Measurements from ENCODE around the gene KCNMA1. TPM values are rescaled to one million over a fixed set of nuclear protein-coding genes. Genes with fewer than 3 reads are reported as not detected.

KCNMA1 gene
- total and polyA plus RNA-seq, 2 donors (not counting 1 experiment from before 2014, with no cell fraction given), result 0.82 to 3.1 TPM

DNA sequence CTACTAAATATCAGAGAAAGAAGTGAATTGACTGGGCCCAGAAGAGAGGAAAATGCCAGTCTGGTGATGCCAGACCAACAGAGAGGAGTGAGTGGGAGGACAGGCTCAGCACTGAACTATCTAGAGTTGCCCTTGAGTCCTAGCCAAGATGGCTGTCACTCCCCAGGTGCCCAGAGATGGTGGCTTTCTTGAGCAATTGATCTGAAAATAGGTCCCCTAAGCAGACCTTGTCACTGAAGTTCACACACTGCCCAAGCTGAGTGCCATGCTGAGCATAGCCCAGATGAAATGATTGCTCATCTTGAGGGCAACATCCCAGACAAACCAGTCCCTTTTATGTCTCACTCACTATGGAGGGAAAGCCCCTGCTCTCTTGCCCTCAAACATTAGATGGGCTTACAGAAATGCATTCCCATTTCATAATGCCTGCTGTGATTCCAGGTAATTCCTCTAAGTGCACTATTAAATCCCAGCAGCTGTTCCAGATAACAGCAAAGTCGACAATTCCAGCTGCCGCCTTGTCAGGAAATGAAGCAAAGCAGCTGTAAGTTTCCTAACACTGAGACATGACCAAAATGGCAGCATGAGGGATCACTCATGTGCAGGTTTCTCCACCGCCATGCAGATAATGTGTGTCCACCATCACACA lies 329.4 kb downstream of the KCNMA1 start:
- Histone ChIP-seq H3K79me2 (ENCODE audit: control insufficient read depth, insufficient read depth, low read length) (no peaks in the 10 kb centered on the region), H3K9ac (ENCODE audit: low read length) (no peak overlapping the region), H3K4me1 (ENCODE audit: control insufficient read depth in 2 of 2, insufficient read depth in 2 of 2, low read length in 2 of 2) (no peaks in the 10 kb centered on the region), H3K27me3 (replicated peaks in 1 of 4; ENCODE audit: control extremely low read depth in 1 of 4, control insufficient read depth in 3 of 4, insufficient read depth in 4 of 4, low read length in 3 of 4) (peaks cover 0 to 6% (median 0%) of the 10 kb centered on the region in 4 experiments), H2AFZ (ENCODE audit: insufficient read depth, low read depth, low read length, poor library complexity, severe bottlenecking) (no peak overlapping the region), H3K4me2 (replicated peaks; ENCODE audit: low read depth, low read length, poor library complexity, severe bottlenecking) (no peak overlapping the region), H4K20me1 (ENCODE audit: control insufficient read depth, insufficient read depth, low read length, poor library complexity, severe bottlenecking) (no peaks in the 10 kb centered on the region), H3K4me3 (ENCODE audit: control extremely low read depth in 1 of 5, extremely low read depth in 1 of 5, insufficient read depth in 1 of 5, low read depth in 2 of 5, low read length in 4 of 5) (no peak overlapping the region), H3K9me3 (ENCODE audit: control extremely low read depth in 1 of 3, control insufficient read depth in 2 of 3, insufficient read depth in 1 of 3, low read length in 2 of 3) (peaks cover 0 to 3% (median 0%) of the 10 kb centered on the region in 3 donors), H3K36me3 (replicated peaks in 1 of 2; ENCODE audit: control extremely low read depth in 1 of 2, control insufficient read depth in 1 of 2, extremely low read depth in 1 of 2, insufficient read depth in 2 of 2, low read length in 1 of 2) (no peaks in the 10 kb centered on the region), H3K27ac (ENCODE audit: low read length in 2 of 2) (no peak overlapping the region)
- WGBS (ENCODE audit: insufficient coverage), result 92% methylated on average over 3 of the region's 3 CpGs
- CTCF ChIA-PET, result no interaction called here
- Mint-ChIP-seq H3K4me1 (no peaks in the 10 kb centered on the region), H3K9me3 (ENCODE audit: insufficient read depth) (no peaks in the 10 kb centered on the region), H3K27ac (no peak overlapping the region), H3K27me3 (peaks cover 7% of the 10 kb centered on the region), H3K4me3 (no peak overlapping the region)
- POLR2A ChIA-PET, result no interaction called here
- DNase-seq, result no peak
- ATAC-seq (ENCODE audit: low read depth), result no peak
- intact Hi-C loops (cut with micrococcal nuclease), result no loop called here
- TF ChIP-seq EZH2 (IDR thresholded peaks at IDR 0.05; ENCODE audit: borderline replicate concordance, insufficient read depth, low read depth, low read length, poor library complexity, severe bottlenecking), result no peak
- TF ChIP-seq, protein P1, sequence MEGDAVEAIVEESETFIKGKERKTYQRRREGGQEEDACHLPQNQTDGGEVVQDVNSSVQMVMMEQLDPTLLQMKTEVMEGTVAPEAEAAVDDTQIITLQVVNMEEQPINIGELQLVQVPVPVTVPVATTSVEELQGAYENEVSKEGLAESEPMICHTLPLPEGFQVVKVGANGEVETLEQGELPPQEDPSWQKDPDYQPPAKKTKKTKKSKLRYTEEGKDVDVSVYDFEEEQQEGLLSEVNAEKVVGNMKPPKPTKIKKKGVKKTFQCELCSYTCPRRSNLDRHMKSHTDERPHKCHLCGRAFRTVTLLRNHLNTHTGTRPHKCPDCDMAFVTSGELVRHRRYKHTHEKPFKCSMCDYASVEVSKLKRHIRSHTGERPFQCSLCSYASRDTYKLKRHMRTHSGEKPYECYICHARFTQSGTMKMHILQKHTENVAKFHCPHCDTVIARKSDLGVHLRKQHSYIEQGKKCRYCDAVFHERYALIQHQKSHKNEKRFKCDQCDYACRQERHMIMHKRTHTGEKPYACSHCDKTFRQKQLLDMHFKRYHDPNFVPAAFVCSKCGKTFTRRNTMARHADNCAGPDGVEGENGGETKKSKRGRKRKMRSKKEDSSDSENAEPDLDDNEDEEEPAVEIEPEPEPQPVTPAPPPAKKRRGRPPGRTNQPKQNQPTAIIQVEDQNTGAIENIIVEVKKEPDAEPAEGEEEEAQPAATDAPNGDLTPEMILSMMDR (IDR thresholded peaks at IDR 0.05), result no peak

GRCh38 chr10:77306666-77307065 lies 330.9 kb downstream of the KCNMA1 start:
- Histone ChIP-seq H3K27ac (ENCODE audit: low read length in 2 of 2) (no peak overlapping the region), H3K36me3 (replicated peaks in 1 of 2; ENCODE audit: control extremely low read depth in 1 of 2, control insufficient read depth in 1 of 2, extremely low read depth in 1 of 2, insufficient read depth in 2 of 2, low read length in 1 of 2) (no peaks in the 10 kb centered on the region), H3K9ac (ENCODE audit: low read length) (no peak overlapping the region), H3K27me3 (replicated peaks in 1 of 4; ENCODE audit: control extremely low read depth in 1 of 4, control insufficient read depth in 3 of 4, insufficient read depth in 4 of 4, low read length in 3 of 4) (peaks cover 0 to 6% (median 0%) of the 10 kb centered on the region in 4 experiments), H3K4me2 (replicated peaks; ENCODE audit: low read depth, low read length, poor library complexity, severe bottlenecking) (no peak overlapping the region), H3K79me2 (ENCODE audit: control insufficient read depth, insufficient read depth, low read length) (no peaks in the 10 kb centered on the region), H3K4me3 (ENCODE audit: control extremely low read depth in 1 of 5, extremely low read depth in 1 of 5, insufficient read depth in 1 of 5, low read depth in 2 of 5, low read length in 4 of 5) (no peak overlapping the region), H2AFZ (ENCODE audit: insufficient read depth, low read depth, low read length, poor library complexity, severe bottlenecking) (no peak overlapping the region), H3K4me1 (ENCODE audit: control insufficient read depth in 2 of 2, insufficient read depth in 2 of 2, low read length in 2 of 2) (no peaks in the 10 kb centered on the region), H4K20me1 (ENCODE audit: control insufficient read depth, insufficient read depth, low read length, poor library complexity, severe bottlenecking) (no peaks in the 10 kb centered on the region), H3K9me3 (ENCODE audit: control extremely low read depth in 1 of 3, control insufficient read depth in 2 of 3, insufficient read depth in 1 of 3, low read length in 2 of 3) (peaks cover 0 to 13% (median 6%) of the 10 kb centered on the region in 3 donors)
- TF ChIP-seq, protein P1 (IDR thresholded peaks at IDR 0.05), result no peak
- no peak for TF ChIP-seq EZH2 (IDR thresholded peaks at IDR 0.05; ENCODE audit: borderline replicate concordance, insufficient read depth, low read depth, low read length, poor library complexity, severe bottlenecking)
- 72% methylated on average over 4 of the region's 4 CpGs for WGBS (ENCODE audit: insufficient coverage)
- ChIA-PET CTCF (no interaction called here), POLR2A (no interaction called here)
- no peak for DNase-seq
- intact Hi-C loops (cut with micrococcal nuclease), result no loop called here
- Mint-ChIP-seq H3K4me1 (no peaks in the 10 kb centered on the region), H3K27ac (no peak overlapping the region), H3K27me3 (peaks cover 4% of the 10 kb centered on the region), H3K9me3 (ENCODE audit: insufficient read depth) (peaks cover 2% of the 10 kb centered on the region), H3K4me3 (no peak overlapping the region)
- ATAC-seq (ENCODE audit: low read depth), result no peak

Measured in B cell (primary cell).